ENCODE data around the gene MMP1. TPM values are rescaled to one million over a fixed set of nuclear protein-coding genes. Genes with fewer than 3 reads are reported as not detected.

MMP1 gene
- polyA plus RNA-seq, 1 of the 3 experiments (the other 2 are of a cell fraction): 5.9 TPM

DNA sequence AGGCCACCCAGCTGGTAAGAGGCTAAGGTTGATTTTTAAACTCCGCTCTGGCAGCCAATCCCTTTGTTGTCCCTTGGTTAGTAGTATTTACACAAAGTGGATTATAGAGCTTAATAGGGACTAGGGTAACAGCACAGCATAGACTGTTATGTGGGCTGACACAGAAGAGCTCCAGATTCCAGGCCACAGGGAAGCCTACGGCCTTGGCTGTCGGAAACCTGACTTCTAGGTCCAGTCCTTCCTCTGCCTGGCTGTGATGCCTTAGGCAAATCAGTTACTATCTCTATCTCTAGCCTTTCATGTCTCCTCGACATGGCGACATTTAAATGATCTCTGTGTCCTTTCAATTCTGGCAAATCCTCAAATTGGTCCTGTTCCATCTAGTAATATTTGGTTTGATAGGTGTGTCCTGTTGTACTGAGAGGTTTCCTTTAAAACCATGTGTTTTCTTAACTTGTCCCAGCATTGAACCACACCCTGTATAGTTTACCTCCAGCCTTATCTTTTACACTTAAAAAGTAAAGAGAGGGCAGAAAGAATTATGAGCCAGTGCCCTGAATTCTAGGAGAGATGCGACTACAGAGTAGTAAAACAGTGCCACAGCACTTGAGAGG is 4.2 kb downstream of the MMP1 start:
- ChIA-PET POLR2A (no interaction called here), CTCF (interaction anchor here (2.0 kb wide), 1 partner anchor 13 kb away, joined by 7 read pairs; the partner anchor contains the start of gene MMP10)
- Histone ChIP-seq H3K4me3 (ENCODE audit: low read depth in 2 of 2, low read length in 1 of 2) (no peak overlapping the region), H3K4me1 (ENCODE audit: control insufficient read depth in 1 of 2, insufficient read depth in 2 of 2, low read depth in 1 of 2, low read length in 1 of 2) (no peaks in the 10 kb centered on the region; a peak in 1 of 4 replicates), H3K27ac (ENCODE audit: low read depth in 2 of 2, low read length in 1 of 2) (no peak overlapping the region), H2AFZ (ENCODE audit: low read depth) (no peak overlapping the region), H3K9me2 (no peaks in the 10 kb centered on the region), H3K9ac (no peak overlapping the region), H3F3A (replicated peaks; ENCODE audit: insufficient read depth) (no peaks in the 10 kb centered on the region), H3K9me3 (no peaks in the 10 kb centered on the region), H4K20me1 (ENCODE audit: insufficient read depth) (no peaks in the 10 kb centered on the region), H3K27me3 (ENCODE audit: insufficient read depth) (no peaks in the 10 kb centered on the region), H3K79me2 (ENCODE audit: insufficient read depth) (no peaks in the 10 kb centered on the region), H3K4me2 (no peak overlapping the region), H3K36me3 (replicated peaks in 1 of 2; ENCODE audit: control insufficient read depth in 1 of 2, insufficient read depth in 2 of 2, low read length in 1 of 2) (peaks cover 0 to 3% of the 10 kb centered on the region in 2 experiments)
- no peak for DNase-seq
- TF ChIP-seq EZH2phosphoT487 (IDR thresholded peaks at IDR 0.05; ENCODE audit: borderline replicate concordance, low read depth) (no peak), CHD2 (IDR thresholded peaks at IDR 0.05; ENCODE audit: low read length, partially characterized antibody) (no peak), GABPA (IDR thresholded peaks at IDR 0.05; ENCODE audit: low read depth) (no peak), MXI1 (IDR thresholded peaks at IDR 0.05; ENCODE audit: low read depth, low read length) (no peak), RXRA (IDR thresholded peaks at IDR 0.05; ENCODE audit: borderline replicate concordance, low read depth) (no peak), RFX5 (IDR thresholded peaks at IDR 0.05; ENCODE audit: low read length) (no peak), RAD21 (IDR thresholded peaks at IDR 0.05; ENCODE audit: low read length) (no peak), NFIC (IDR thresholded peaks at IDR 0.05; ENCODE audit: borderline replicate concordance) (no peak), NRF1 (IDR thresholded peaks at IDR 0.05; ENCODE audit: low read depth, low read length) (no peak), TCF12 (IDR thresholded peaks at IDR 0.05) (no peak), FOSL2 (IDR thresholded peaks at IDR 0.05; ENCODE audit: borderline replicate concordance, low read depth) (no peak), ELF1 (IDR thresholded peaks at IDR 0.05) (no peak), POLR2AphosphoS5 (IDR thresholded peaks at IDR 0.05; ENCODE audit: low read depth, low read length) (no peak), FOXM1 (IDR thresholded peaks at IDR 0.05; ENCODE audit: low read depth) (no peak), JUND (IDR thresholded peaks at IDR 0.05) (no peak)
- TF ChIP-seq, protein P1, sequence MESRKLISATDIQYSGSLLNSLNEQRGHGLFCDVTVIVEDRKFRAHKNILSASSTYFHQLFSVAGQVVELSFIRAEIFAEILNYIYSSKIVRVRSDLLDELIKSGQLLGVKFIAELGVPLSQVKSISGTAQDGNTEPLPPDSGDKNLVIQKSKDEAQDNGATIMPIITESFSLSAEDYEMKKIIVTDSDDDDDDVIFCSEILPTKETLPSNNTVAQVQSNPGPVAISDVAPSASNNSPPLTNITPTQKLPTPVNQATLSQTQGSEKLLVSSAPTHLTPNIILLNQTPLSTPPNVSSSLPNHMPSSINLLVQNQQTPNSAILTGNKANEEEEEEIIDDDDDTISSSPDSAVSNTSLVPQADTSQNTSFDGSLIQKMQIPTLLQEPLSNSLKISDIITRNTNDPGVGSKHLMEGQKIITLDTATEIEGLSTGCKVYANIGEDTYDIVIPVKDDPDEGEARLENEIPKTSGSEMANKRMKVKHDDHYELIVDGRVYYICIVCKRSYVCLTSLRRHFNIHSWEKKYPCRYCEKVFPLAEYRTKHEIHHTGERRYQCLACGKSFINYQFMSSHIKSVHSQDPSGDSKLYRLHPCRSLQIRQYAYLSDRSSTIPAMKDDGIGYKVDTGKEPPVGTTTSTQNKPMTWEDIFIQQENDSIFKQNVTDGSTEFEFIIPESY (IDR thresholded peaks at IDR 0.05; ENCODE audit: borderline replicate concordance, low read depth): no peak
- TF ChIP-seq, protein P2, sequence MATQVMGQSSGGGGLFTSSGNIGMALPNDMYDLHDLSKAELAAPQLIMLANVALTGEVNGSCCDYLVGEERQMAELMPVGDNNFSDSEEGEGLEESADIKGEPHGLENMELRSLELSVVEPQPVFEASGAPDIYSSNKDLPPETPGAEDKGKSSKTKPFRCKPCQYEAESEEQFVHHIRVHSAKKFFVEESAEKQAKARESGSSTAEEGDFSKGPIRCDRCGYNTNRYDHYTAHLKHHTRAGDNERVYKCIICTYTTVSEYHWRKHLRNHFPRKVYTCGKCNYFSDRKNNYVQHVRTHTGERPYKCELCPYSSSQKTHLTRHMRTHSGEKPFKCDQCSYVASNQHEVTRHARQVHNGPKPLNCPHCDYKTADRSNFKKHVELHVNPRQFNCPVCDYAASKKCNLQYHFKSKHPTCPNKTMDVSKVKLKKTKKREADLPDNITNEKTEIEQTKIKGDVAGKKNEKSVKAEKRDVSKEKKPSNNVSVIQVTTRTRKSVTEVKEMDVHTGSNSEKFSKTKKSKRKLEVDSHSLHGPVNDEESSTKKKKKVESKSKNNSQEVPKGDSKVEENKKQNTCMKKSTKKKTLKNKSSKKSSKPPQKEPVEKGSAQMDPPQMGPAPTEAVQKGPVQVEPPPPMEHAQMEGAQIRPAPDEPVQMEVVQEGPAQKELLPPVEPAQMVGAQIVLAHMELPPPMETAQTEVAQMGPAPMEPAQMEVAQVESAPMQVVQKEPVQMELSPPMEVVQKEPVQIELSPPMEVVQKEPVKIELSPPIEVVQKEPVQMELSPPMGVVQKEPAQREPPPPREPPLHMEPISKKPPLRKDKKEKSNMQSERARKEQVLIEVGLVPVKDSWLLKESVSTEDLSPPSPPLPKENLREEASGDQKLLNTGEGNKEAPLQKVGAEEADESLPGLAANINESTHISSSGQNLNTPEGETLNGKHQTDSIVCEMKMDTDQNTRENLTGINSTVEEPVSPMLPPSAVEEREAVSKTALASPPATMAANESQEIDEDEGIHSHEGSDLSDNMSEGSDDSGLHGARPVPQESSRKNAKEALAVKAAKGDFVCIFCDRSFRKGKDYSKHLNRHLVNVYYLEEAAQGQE (IDR thresholded peaks at IDR 0.05; ENCODE audit: low read depth, low read length): no peak
- TF ChIP-seq, protein P3, sequence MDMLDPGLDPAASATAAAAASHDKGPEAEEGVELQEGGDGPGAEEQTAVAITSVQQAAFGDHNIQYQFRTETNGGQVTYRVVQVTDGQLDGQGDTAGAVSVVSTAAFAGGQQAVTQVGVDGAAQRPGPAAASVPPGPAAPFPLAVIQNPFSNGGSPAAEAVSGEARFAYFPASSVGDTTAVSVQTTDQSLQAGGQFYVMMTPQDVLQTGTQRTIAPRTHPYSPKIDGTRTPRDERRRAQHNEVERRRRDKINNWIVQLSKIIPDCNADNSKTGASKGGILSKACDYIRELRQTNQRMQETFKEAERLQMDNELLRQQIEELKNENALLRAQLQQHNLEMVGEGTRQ (IDR thresholded peaks at IDR 0.05; ENCODE audit: borderline replicate concordance, low read depth, low read length): no peak
- TF ChIP-seq, protein P4, sequence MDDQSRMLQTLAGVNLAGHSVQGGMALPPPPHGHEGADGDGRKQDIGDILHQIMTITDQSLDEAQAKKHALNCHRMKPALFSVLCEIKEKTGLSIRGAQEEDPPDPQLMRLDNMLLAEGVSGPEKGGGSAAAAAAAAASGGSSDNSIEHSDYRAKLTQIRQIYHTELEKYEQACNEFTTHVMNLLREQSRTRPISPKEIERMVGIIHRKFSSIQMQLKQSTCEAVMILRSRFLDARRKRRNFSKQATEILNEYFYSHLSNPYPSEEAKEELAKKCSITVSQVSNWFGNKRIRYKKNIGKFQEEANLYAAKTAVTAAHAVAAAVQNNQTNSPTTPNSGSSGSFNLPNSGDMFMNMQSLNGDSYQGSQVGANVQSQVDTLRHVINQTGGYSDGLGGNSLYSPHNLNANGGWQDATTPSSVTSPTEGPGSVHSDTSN (IDR thresholded peaks at IDR 0.05): no peak
- 79% methylated on average over 6 of the region's 6 CpGs for WGBS (ENCODE audit: low lambda C conversion rate)
